NB4 (cell line): ENCODE measurements around the gene MATR3.

ENCODE experiments used
- CTCF ChIP-seq: IDR thresholded peaks from one replicate; pipeline ENCODE4 v1.5.1; 2012; ENCODE audit warnings: low read depth, low read length
- MAX ChIP-seq: IDR thresholded peaks from 2 replicates; pipeline ENCODE4 v1.6.1; 2011; ENCODE audit warnings: low read depth, low read length
- POLR2A ChIP-seq: IDR thresholded peaks from 2 replicates; pipeline ENCODE4 v1.6.1; 2011; ENCODE audit warnings: mild to moderate bottlenecking; ENCODE audit not compliant: insufficient read length; ENCODE audit errors: extremely low read depth

- no peak for TF ChIP-seq CTCF
- TF ChIP-seq POLR2A = no peak
- no peak for TF ChIP-seq MAX
Measured at GRCh38 chr5:139315056-139315615, 21.6 kb downstream of the MATR3 start.
